ENCODE results near the gene RND3. TPM values are rescaled to one million over a fixed set of nuclear protein-coding genes. Genes with fewer than 3 reads are reported as not detected.

Gene RND3
- total and polyA plus RNA-seq, 2 of the 13 experiments (the other 11 are each of a cell fraction or from before 2014, with no cell fraction given) = 0.13 to 0.42 TPM

DNA sequence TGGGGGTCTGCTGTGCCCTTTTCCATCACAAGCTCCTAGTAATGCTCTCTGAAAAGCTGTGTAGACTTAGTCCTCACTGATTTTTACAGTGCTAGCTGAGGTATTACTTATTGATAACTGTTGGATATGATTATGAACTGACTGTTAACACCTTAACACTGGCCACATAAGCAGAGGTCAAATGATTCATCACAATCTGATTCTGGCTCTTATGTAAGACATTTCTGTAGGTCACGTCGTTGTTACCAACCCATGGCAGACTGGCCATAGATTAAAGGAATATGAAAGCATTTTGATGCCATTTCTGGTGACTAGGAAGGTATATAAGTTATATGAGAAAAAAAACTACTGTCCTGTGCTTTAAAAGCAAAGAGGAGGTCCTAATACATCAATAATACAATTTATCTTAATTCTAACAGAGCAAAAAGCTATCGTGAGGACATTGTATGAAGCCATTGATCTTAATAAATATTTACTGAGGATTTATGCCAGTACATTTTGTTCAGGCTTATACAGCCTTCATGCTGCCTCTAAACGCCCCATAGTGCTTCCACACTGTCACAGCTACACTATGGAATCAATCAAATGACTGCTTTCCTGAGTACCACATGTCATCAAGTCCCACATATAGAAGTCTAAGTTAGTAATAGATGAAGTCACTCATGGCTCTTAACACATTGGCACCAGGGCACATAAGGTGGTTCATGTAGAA, 6.9 kb upstream of the RND3 start (continued):
- TF ChIP-seq ZNF547 (CRISPR knock-in tag; IDR thresholded peaks at IDR 0.05) (no peak), SMARCC2 (IDR thresholded peaks at IDR 0.05) (no peak), RCOR2 (CRISPR knock-in tag; IDR thresholded peaks at IDR 0.05) (no peak), FLYWCH1 (CRISPR knock-in tag; IDR thresholded peaks at IDR 0.05) (no peak), ZNF496 (CRISPR knock-in tag; IDR thresholded peaks at IDR 0.05; ENCODE audit: insufficient replicate concordance) (no peak), NCOA2 (CRISPR knock-in tag; IDR thresholded peaks at IDR 0.05) (no peak), ZNF567 (CRISPR knock-in tag; IDR thresholded peaks at IDR 0.05; ENCODE audit: borderline replicate concordance) (no peak)
- TF ChIP-seq, protein P1, sequence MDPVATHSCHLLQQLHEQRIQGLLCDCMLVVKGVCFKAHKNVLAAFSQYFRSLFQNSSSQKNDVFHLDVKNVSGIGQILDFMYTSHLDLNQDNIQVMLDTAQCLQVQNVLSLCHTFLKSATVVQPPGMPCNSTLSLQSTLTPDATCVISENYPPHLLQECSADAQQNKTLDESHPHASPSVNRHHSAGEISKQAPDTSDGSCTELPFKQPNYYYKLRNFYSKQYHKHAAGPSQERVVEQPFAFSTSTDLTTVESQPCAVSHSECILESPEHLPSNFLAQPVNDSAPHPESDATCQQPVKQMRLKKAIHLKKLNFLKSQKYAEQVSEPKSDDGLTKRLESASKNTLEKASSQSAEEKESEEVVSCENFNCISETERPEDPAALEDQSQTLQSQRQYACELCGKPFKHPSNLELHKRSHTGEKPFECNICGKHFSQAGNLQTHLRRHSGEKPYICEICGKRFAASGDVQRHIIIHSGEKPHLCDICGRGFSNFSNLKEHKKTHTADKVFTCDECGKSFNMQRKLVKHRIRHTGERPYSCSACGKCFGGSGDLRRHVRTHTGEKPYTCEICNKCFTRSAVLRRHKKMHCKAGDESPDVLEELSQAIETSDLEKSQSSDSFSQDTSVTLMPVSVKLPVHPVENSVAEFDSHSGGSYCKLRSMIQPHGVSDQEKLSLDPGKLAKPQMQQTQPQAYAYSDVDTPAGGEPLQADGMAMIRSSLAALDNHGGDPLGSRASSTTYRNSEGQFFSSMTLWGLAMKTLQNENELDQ (CRISPR knock-in tag; IDR thresholded peaks at IDR 0.05; ENCODE audit: borderline replicate concordance) = no peak

DNA sequence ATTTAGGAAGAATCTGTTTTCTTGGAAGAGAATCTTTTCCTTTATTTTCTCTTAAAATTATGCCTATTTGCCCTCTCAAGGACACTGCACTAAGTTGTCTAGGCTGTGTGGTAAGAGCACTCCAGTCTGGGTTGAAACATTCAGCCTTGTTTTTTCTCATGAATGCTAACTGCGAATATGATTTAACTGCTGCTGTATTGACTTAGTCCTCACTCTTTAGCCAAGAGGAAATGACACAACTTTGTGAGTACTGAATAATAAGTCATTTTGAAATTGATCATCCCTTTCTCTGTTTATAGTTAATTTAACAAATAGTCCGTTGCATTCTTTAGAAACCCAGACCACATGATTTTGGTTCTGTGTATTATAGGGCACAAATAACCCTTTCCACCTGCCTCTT, 4.5 kb upstream of the RND3 start:
- DNase-seq (ENCODE audit: low spot score) = no peak
- no peak for FAIRE-seq
- no peaks in the 10 kb centered on the region for H4K20me1 ChIP-seq (ENCODE audit: insufficient read depth, low read length)
- H2AFZ ChIP-seq (ENCODE audit: low read length) = no peak overlapping the region
- no peak for ATAC-seq
- H3K79me2 ChIP-seq (ENCODE audit: insufficient read depth, low read length) = no peaks in the 10 kb centered on the region
- ChIA-PET POLR2A (no interaction called here), CTCF (ENCODE audit: low intra/inter-chr PET ratio, low total read pairs) (no interaction called here)
- no peak overlapping the region for H3K27ac ChIP-seq (ENCODE audit: extremely low read length, insufficient read depth, low read length)
- H3K27me3 ChIP-seq (ENCODE audit: control insufficient read depth in 1 of 2, insufficient read depth in 2 of 2, low read length in 2 of 2) = peaks cover 0 to 3% of the 10 kb centered on the region in 2 experiments; a peak in 3 of 5 replicates
- 1% methylated on average over 2 of the region's 2 CpGs for WGBS (ENCODE audit: low lambda C conversion rate)
- intact Hi-C loops (cut with micrococcal nuclease; ENCODE audit: unreplicated experiment) (no loop called here), in situ Hi-C loops (cut with HindIII; ENCODE audit: extremely low pct_ligation_motif_present, low pct_unique_long_range_greater_than_20kb) (no loop called here)
- H3K9ac ChIP-seq (ENCODE audit: insufficient read depth, low read depth, low read length) = no peak overlapping the region
- no peak overlapping the region for H3K4me2 ChIP-seq (ENCODE audit: low read depth, low read length)
- peaks cover 3% of the 10 kb centered on the region for H3K4me1 ChIP-seq (ENCODE audit: insufficient read depth, low read length)
- H3K4me3 ChIP-seq (replicated peaks in 1 of 3; ENCODE audit: insufficient read depth in 1 of 3, low read depth in 2 of 3, low read length in 3 of 3) = no peak overlapping the region
- BruUV-seq (replicated peaks) = no TSS peak
- H3K36me3 ChIP-seq (replicated peaks in 1 of 2; ENCODE audit: control insufficient read depth in 1 of 2, insufficient read depth in 2 of 2, low read length in 2 of 2) = no peaks in the 10 kb centered on the region
- no peaks in the 10 kb centered on the region for H3K9me3 ChIP-seq (ENCODE audit: low read length)
- TF ChIP-seq ZNF121 (CRISPR knock-in tag; IDR thresholded peaks at IDR 0.05) = no peak
- no peak for TF ChIP-seq ZNF460 (CRISPR knock-in tag; IDR thresholded peaks at IDR 0.05; ENCODE audit: borderline replicate concordance)
- no peak for TF ChIP-seq NCOA2 (CRISPR knock-in tag; IDR thresholded peaks at IDR 0.05)
- no peak for TF ChIP-seq ZBTB7B (CRISPR knock-in tag; IDR thresholded peaks at IDR 0.05)
- no peak for TF ChIP-seq ERF (CRISPR knock-in tag; IDR thresholded peaks at IDR 0.05)
- no peak for TF ChIP-seq ZNF224 (CRISPR knock-in tag; IDR thresholded peaks at IDR 0.05)
- no peak for TF ChIP-seq SNRNP70 (IDR thresholded peaks at IDR 0.05; ENCODE audit: low read depth, low read length)
- no peak for TF ChIP-seq RBM39 (IDR thresholded peaks at IDR 0.05; ENCODE audit: low read depth, low read length, poor library complexity, severe bottlenecking)
- no peak for TF ChIP-seq LCORL (IDR thresholded peaks at IDR 0.05)
- no peak for TF ChIP-seq LCORL (CRISPR knock-in tag; IDR thresholded peaks at IDR 0.05)
- no peak for TF ChIP-seq ZNF747 (CRISPR knock-in tag; IDR thresholded peaks at IDR 0.05; ENCODE audit: borderline replicate concordance)
- TF ChIP-seq, protein P2, sequence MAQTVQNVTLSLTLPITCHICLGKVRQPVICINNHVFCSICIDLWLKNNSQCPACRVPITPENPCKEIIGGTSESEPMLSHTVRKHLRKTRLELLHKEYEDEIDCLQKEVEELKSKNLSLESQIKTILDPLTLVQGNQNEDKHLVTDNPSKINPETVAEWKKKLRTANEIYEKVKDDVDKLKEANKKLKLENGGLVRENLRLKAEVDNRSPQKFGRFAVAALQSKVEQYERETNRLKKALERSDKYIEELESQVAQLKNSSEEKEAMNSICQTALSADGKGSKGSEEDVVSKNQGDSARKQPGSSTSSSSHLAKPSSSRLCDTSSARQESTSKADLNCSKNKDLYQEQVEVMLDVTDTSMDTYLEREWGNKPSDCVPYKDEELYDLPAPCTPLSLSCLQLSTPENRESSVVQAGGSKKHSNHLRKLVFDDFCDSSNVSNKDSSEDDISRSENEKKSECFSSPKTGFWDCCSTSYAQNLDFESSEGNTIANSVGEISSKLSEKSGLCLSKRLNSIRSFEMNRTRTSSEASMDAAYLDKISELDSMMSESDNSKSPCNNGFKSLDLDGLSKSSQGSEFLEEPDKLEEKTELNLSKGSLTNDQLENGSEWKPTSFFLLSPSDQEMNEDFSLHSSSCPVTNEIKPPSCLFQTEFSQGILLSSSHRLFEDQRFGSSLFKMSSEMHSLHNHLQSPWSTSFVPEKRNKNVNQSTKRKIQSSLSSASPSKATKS (CRISPR knock-in tag; IDR thresholded peaks at IDR 0.05) = no peak
- TF ChIP-seq KDM3A (CRISPR knock-in tag; IDR thresholded peaks at IDR 0.05; ENCODE audit: low read depth) = no peak
- no peak for TF ChIP-seq ZMYM3 (CRISPR knock-in tag; IDR thresholded peaks at IDR 0.05)

Data from HepG2 (cell line).